HEK293 (cell line): ENCODE measurements around the gene KIAA1614.

Experiments used
- CTCF ChIA-PET: fragments of 350-600 bp; formaldehyde crosslinking; extraction: SDS; loops from one replicate; lab custom pipeline; 2021; ENCODE audit warnings: antibody characterized with exemption; lab: Yijun Ruan, JAX
- POLR2A ChIA-PET: fragments of 300-600 bp; formaldehyde crosslinking; extraction: SDS; loops from one replicate; lab custom pipeline; 2020; ENCODE audit warnings: antibody characterized with exemption, inconsistent platforms; lab: Yijun Ruan, JAX
- H3K27ac ChIP-seq: fragments of 200-500 bp; sonication (Bioruptor generic); 2 replicates; pipeline ENCODE4 v1.5.1; 2014; ENCODE audit warnings: low read depth, low read length, control low read depth, inconsistent platforms; ENCODE audit errors: extremely low read depth
- H3K36me3 ChIP-seq, 2 experiments: fragments of 200-500 bp in 1 of 2; sonication (Bioruptor generic) in 1 of 2; 1 replicate in 1 of 2; 2 replicates in 1 of 2; pipeline ENCODE4 v1.5.1; 2014 to 2017; ENCODE audit warnings: inconsistent platforms in 2 of 2, low read length in 2 of 2; ENCODE audit not compliant: control insufficient read depth in 2 of 2, insufficient read depth in 1 of 2
- H3K4me1 ChIP-seq: fragments of 200-500 bp; sonication (Bioruptor generic); 2 replicates; pipeline ENCODE4 v1.5.1; 2014; ENCODE audit warnings: mild to moderate bottlenecking, low read length, inconsistent platforms; ENCODE audit not compliant: control insufficient read depth, insufficient read depth
- H3K4me3 ChIP-seq: 2 replicates; pipeline ENCODE4 v1.5.1; 2011; ENCODE audit warnings: low read depth, mild to moderate bottlenecking, control low read depth, low read length, moderate library complexity
- H3K9me3 ChIP-seq: fragments of 200-500 bp; sonication (Bioruptor generic); 2 replicates; pipeline ENCODE4 v1.5.1; 2014; ENCODE audit warnings: low read depth, low read length, inconsistent platforms; ENCODE audit not compliant: control insufficient read depth, insufficient read depth
- OVOL3 ChIP-seq: fragments of 450-650 bp; formaldehyde crosslinking; IDR thresholded peaks from 2 replicates; pipeline ENCODE4 v1.5.1; 2016; ENCODE audit warnings: missing biosample characterization, missing genetic modification characterization
- PRDM1 ChIP-seq: fragments of 450-650 bp; formaldehyde crosslinking; IDR thresholded peaks from 2 replicates; pipeline ENCODE4; 2016; ENCODE audit warnings: missing biosample characterization, missing genetic modification characterization
- ZBTB17 ChIP-seq: fragments of 450-650 bp; formaldehyde crosslinking; IDR thresholded peaks from 2 replicates; pipeline ENCODE4 v1.5.1; 2016; ENCODE audit warnings: missing biosample characterization, missing genetic modification characterization
- ZIC2 ChIP-seq: fragments of 450-650 bp; formaldehyde crosslinking; IDR thresholded peaks from 2 replicates; pipeline ENCODE4 v1.5.1; 2016; ENCODE audit warnings: missing biosample characterization, missing genetic modification characterization
- ZNF2 ChIP-seq: fragments of 450-650 bp; formaldehyde crosslinking; IDR thresholded peaks from 2 replicates; pipeline ENCODE4 v1.5.1; 2016; ENCODE audit warnings: missing biosample characterization, missing genetic modification characterization
- ZNF624 ChIP-seq: fragments of 450-650 bp; formaldehyde crosslinking; IDR thresholded peaks from 2 replicates; pipeline ENCODE4 v1.5.1; 2017; ENCODE audit warnings: missing biosample characterization, missing genetic modification characterization
- ZNF670 ChIP-seq: fragments of 450-650 bp; formaldehyde crosslinking; IDR thresholded peaks from 2 replicates; pipeline ENCODE4 v1.5.1; 2016; ENCODE audit warnings: missing biosample characterization, missing genetic modification characterization, low read depth
- ZNF677 ChIP-seq: fragments of 450-650 bp; IDR thresholded peaks from 2 replicates; pipeline ENCODE4 v1.5.0; 2018; ENCODE audit warnings: missing biosample characterization, mild to moderate bottlenecking, missing genetic modification characterization, moderate library complexity
- TF ChIP-seq, protein P1 (sequence below): fragments of 450-650 bp; formaldehyde crosslinking; IDR thresholded peaks from 2 replicates; pipeline ENCODE4 v1.5.1; 2017; ENCODE audit warnings: missing biosample characterization, missing genetic modification characterization
- TF ChIP-seq, protein P2 (sequence below): fragments of 450-650 bp; formaldehyde crosslinking; IDR thresholded peaks from 2 replicates; pipeline ENCODE4 v1.5.1; 2017; ENCODE audit warnings: missing biosample characterization, missing genetic modification characterization
- TF ChIP-seq, protein P3 (sequence below): IDR thresholded peaks from 2 replicates; pipeline ENCODE4 v1.6.1; 2011; ENCODE audit warnings: mild to moderate bottlenecking, low read depth, low read length, borderline replicate concordance
- TF ChIP-seq, protein P4 (sequence below): fragments of 450-650 bp; formaldehyde crosslinking; IDR thresholded peaks from 2 replicates; pipeline ENCODE4 v1.5.1; 2016; ENCODE audit warnings: missing biosample characterization, missing genetic modification characterization

The KIAA1614 gene

DNA sequence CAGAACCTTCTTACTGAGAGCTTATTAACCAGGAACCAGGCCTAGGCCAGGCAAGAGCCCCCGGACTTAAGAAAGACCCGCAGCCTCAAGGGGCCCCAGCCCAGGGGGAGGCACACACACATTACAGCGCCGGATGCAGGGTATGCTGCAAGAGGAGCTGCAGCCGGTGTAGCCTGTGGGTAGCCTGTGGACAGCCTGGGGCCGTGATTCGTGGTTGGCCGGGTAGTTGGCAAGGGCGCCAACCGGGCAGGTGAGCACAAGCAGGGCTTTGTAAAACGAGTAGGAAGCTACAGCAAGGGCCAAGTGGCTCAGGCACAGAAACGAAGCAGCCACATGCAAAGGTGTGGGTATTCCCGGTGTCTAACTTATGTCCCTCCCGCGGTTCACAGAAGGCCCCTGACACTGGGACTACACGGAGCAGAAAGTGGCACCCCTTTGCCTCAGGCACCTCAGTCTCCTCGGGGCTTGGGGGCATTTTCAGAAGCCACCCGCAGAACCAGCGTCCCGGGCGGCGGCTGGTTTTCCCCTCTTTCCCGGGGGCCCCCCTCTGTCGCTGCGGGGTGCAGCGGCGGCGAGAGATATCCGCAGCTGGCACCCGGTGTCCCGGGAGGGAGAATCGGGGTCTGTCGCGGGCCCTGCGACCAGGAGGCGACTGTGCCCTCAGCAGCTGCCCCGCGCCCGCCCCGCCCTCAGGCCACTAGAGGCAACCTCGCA is 40.8 kb downstream of the KIAA1614 start (continued):
- TF ChIP-seq, protein P1, sequence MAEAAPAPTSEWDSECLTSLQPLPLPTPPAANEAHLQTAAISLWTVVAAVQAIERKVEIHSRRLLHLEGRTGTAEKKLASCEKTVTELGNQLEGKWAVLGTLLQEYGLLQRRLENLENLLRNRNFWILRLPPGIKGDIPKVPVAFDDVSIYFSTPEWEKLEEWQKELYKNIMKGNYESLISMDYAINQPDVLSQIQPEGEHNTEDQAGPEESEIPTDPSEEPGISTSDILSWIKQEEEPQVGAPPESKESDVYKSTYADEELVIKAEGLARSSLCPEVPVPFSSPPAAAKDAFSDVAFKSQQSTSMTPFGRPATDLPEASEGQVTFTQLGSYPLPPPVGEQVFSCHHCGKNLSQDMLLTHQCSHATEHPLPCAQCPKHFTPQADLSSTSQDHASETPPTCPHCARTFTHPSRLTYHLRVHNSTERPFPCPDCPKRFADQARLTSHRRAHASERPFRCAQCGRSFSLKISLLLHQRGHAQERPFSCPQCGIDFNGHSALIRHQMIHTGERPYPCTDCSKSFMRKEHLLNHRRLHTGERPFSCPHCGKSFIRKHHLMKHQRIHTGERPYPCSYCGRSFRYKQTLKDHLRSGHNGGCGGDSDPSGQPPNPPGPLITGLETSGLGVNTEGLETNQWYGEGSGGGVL (tag by site-specific recombination) = no peak
- TF ChIP-seq ZNF624 (tag by site-specific recombination) (no peak), ZBTB17 (tag by site-specific recombination) (no peak)

DNA sequence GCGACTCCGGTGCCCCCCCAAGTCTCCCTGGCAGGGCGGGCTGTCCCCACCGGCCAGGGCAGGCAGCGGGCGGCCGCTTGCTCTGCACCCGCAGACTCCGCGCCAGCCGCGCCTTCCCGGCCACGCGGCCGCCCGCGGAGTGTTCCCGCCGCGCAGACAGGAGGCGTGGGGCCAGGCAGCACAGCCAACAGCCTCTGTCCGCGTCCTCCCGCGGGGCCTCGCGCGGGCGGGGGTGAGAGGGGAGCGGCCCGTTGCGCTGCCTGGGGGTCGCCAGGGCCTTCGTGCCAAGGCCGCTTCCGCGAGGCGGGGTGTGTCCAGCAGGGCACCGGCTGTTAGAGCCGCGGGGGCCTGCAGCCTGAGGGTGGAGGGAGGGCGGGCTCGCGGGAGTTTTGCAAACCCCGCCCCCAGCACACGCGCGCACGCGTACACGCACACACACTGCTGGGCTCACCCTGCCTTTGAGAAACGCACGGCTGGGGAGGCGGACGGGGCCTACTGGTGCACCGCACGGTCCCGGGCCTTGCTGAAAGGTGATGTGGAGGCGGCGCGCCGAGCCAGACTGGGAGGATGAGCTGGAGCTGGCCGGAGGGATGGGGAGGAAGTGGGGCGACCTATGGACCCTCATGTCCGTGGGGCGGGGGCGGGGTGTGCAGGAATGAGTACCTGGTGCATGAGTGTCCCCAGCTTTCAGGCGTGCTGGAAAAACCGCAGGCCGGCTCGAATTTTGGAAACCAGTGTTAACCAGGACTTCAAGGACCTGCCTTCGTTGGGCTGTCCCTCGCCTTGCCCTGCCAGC is 41.5 kb downstream of the KIAA1614 start:
- H3K9me3 ChIP-seq = no peaks in the 10 kb centered on the region
- H3K4me3 ChIP-seq = no peak overlapping the region
- no peaks in the 10 kb centered on the region for H3K4me1 ChIP-seq
- no peak overlapping the region for H3K27ac ChIP-seq
- ChIA-PET CTCF (no interaction called here), POLR2A (no interaction called here)
- TF ChIP-seq PRDM1 (no peak), ZNF2 (tag by site-specific recombination) (no peak), ZNF670 (tag by site-specific recombination) (no peak)
- TF ChIP-seq, protein P2, sequence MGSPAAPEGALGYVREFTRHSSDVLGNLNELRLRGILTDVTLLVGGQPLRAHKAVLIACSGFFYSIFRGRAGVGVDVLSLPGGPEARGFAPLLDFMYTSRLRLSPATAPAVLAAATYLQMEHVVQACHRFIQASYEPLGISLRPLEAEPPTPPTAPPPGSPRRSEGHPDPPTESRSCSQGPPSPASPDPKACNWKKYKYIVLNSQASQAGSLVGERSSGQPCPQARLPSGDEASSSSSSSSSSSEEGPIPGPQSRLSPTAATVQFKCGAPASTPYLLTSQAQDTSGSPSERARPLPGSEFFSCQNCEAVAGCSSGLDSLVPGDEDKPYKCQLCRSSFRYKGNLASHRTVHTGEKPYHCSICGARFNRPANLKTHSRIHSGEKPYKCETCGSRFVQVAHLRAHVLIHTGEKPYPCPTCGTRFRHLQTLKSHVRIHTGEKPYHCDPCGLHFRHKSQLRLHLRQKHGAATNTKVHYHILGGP = no peak
- TF ChIP-seq, protein P3, sequence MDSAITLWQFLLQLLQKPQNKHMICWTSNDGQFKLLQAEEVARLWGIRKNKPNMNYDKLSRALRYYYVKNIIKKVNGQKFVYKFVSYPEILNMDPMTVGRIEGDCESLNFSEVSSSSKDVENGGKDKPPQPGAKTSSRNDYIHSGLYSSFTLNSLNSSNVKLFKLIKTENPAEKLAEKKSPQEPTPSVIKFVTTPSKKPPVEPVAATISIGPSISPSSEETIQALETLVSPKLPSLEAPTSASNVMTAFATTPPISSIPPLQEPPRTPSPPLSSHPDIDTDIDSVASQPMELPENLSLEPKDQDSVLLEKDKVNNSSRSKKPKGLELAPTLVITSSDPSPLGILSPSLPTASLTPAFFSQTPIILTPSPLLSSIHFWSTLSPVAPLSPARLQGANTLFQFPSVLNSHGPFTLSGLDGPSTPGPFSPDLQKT = no peak
- peaks cover 0 to 25% of the 10 kb centered on the region in 2 experiments; a peak in 2 of 3 replicates for H3K36me3 ChIP-seq

DNA sequence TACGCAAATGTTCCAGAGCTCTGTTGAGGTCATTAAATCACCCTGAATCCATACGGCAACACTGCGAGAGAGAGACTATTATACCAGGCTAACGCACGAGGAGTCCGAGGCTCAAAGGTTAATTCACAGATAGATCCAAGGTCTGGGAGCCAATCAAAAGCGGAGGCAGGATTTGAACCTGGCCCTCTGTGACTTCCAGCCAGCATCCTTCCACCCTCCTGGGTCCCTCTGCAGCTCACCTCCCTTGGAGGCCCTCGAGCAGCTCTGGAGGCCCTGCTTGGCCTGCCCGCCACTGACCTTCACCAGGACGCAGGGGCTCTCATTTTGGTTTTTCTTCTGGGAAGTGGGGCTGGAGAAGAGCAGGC is 42.1 kb downstream of the KIAA1614 start:
- Histone ChIP-seq H3K4me1 (no peaks in the 10 kb centered on the region), H3K27ac (no peak overlapping the region), H3K36me3 (peaks cover 0 to 24% of the 10 kb centered on the region in 2 experiments; a peak in 2 of 3 replicates), H3K9me3 (no peaks in the 10 kb centered on the region), H3K4me3 (no peak overlapping the region)
- POLR2A ChIA-PET = no interaction called here
- no peak for TF ChIP-seq ZNF677 (tag by site-specific recombination)
- TF ChIP-seq, protein P4, sequence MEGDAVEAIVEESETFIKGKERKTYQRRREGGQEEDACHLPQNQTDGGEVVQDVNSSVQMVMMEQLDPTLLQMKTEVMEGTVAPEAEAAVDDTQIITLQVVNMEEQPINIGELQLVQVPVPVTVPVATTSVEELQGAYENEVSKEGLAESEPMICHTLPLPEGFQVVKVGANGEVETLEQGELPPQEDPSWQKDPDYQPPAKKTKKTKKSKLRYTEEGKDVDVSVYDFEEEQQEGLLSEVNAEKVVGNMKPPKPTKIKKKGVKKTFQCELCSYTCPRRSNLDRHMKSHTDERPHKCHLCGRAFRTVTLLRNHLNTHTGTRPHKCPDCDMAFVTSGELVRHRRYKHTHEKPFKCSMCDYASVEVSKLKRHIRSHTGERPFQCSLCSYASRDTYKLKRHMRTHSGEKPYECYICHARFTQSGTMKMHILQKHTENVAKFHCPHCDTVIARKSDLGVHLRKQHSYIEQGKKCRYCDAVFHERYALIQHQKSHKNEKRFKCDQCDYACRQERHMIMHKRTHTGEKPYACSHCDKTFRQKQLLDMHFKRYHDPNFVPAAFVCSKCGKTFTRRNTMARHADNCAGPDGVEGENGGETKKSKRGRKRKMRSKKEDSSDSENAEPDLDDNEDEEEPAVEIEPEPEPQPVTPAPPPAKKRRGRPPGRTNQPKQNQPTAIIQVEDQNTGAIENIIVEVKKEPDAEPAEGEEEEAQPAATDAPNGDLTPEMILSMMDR (tag by site-specific recombination) = no peak
- CTCF ChIA-PET = no interaction called here

DNA sequence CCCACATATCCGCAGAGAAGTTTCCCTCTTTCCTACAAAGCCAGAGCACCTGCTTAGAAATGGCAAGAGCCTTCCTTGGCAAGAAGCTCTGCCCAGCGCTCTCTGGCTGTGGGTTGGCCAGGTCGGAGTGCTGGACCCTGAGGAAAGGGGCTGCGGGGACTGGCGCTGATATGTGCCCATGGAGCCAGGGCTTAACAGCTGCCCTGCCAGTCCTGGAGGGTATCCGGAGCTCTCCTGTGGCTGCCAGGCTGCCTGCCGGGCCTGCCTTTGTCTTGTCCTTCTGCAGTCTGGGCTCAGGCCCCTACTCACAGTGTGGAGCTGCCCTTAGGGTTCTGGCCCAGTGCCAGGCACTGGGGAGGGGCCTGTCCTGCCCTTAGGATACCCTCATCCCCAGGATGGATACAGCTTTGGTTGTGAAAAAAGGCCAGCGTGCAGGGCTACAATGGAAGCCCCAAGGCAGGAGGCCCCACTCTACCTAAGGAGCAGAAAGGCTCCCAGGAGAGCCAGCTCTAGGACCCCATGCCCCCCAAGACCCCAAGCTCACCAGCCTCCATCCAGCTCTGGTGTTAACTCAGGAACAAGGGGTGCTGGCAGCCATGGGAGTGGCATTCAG is 43.4 kb downstream of the KIAA1614 start:
- Histone ChIP-seq H3K4me3 (no peak overlapping the region), H3K4me1 (no peaks in the 10 kb centered on the region), H3K36me3 (peaks cover 0 to 24% of the 10 kb centered on the region in 2 experiments; a peak in 2 of 3 replicates), H3K27ac (no peak overlapping the region), H3K9me3 (no peaks in the 10 kb centered on the region)
- ChIA-PET CTCF (interaction anchor here (0.6 kb wide), 2 partner anchors 47 to 478 kb away, joined by 4 read pairs; no protein-coding TSS in a partner anchor), POLR2A (interaction anchor here (0.5 kb wide), 1 partner anchor 472 kb away, joined by 7 read pairs; no protein-coding TSS in a partner anchor)
- TF ChIP-seq OVOL3 (tag by site-specific recombination) = no peak
- peak; percentile 89 for TF ChIP-seq ZIC2
